Stimulated activated CD4-positive, alpha-beta T cell treated with anti-CD3 and anti-CD28 coated beads, Interleukin-4, amount 100 ng/mL, for 4 hours (primary cell): Measurements from ENCODE around the gene CBX4.

Source experiments
- DNase-seq, 2 experiments: peaks; one replicate each; pipeline ENCODE4 v3.0.0-alpha.2; 2020

The CBX4 gene

DNA sequence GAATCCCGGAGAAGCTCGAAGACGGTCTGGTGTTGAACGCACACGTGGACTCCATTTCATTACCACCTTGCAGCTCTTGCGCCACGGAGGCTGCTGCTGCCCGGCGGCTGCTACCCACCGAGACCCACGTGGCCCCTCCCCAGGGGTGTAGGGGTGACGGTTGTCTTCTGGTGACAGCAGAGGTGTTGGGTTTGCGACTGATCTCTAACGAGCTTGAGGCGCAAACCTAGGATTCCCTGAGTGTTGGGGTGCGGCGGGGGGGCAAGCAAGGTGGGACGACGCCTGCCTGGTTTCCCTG is 1.7 kb upstream of the CBX4 start:
- no peak for DNase-seq

DNA sequence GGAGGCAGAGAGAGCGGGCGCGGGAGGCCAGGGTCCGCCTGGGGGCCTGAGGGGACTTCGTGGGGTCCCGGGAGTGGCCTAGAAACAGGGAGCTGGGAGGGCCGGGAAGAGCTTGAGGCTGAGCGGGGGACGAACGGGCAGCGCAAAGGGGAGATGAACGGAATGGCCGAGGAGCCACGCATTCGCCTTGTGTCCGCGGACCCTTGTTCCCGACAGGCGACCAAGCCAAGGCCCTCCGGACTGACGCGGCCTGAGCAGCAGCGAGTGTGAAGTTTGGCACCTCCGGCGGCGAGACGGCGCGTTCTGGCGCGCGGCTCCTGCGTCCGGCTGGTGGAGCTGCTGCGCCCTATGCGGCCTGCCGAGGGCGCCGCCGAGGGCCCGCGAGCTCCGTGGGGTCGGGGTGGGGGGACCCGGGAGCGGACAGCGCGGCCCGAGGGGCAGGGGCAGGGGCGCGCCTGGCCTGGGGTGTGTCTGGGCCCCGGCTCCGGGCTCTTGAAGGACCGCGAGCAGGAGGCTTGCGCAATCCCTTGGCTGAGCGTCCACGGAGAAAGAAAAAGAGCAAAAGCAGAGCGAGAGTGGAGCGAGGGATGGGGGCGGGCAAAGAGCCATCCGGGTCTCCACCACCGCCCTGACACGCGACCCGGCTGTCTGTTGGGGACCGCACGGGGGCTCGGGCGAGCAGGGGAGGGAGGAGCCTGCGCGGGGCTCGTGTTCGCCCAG is 1.2 kb upstream of the CBX4 start:
- no peak for DNase-seq

DNA sequence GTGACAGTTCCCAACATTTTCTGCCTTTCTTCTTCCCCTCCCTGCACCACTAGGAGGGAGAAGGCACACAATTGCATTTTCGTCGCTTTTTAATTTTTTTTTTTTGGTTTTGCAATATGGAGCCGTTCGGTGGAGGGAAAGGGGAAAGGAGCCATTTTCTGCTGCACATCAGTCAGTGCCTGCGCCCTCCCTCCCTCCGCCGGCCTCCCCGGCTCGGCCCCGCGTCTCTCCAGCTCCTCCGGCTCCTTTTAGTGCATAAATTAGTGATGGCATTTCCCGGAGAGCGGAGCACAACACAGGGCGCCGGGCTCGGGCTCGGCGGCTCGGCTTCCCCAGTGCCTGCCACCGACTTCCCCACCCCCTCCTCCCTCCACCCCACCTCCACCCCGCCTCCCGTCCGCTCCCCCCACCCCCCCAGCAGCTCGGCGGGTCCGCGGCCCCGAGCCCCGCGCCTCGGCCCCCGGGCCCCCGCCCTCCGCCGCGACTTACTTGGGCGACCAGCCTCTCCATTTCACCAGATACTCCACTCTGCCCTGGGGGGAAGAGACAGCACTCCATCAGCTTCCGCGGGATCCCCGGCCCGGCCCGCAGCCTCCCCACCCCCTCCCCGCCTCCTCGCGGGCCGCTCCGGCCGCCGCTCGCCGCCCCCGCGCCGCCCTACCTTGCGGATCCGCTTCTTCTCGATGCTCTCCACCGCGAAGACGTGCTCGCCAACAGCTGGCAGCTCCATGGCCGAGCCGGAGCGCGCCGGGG is 542 bp downstream of the CBX4 start:
- DNase-seq: peak in 1 of 2 experiments; percentile 35

DNA sequence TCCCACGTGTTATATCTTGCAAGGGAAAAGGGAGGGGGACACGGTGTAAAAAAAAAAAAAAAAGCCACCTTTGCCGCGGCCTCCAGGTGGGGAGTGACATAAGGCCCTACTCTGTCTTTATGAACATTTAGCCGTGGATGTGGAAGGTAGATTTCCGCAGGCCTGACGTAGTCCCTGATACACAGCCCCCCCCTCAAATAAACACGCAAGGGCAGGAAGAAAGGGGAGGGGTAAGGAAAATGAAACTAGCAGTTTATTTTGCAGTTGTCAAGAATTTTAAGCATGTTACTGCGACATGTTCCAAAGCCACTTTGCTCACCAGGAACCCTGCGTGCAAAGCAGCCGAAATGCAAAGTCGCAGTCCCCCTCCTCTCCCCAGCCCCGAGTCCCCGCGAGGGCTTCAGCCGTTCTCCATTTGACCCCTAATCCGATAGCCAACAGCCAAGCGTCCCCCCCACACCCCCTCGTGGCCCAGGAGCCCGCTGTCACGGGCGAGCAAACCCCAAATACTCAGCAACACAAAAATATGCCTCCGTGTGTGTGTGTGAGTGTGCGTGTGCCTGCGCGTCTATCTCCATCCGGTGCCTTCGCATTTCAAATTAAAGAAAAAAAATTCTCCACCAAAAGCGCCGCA is 1.2 kb downstream of the CBX4 start:
- no peak for DNase-seq

DNA sequence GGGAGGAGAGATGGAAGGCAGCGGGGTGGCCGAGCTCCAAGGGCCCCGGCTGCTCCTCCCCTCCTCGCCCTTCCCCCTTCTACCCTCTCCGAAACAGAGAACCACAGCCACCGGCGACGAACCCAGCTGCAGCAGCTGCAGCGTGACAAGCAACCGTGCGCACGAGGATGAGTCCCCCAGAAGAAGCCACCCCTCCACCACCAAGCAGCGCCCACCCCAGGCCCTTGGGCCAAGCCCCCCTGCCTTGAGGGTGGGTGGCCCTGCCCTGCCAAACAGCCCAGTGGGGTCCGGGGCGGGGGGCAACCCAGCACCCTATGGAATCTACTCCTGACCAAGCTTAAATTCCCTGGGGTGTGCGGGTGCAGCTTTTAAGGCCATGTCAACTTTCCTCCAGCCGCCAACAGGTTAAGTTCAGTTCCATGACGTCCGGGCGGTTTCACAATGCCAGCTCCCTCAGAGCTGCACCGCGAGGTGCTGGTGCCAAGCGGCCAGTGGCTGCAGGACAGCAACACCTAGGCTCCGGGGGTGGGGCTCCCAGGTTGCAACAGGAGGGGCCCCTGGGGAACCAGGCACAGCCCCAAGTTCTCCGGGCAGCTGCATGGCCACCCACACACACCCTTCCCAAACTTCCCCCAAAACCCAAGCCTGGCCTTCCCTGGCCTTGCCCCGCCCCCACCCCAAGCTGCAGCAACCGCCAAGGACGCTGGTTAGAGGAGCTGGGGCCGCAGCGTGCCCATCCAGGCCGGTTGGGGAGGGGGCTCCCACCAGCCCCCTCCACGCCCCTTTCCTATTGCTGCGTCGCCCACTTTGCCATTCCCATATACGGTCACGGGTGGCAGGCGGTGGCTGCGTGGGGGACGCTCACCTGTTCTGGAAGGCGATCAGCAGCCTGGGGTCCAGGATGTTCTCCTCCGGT is 2.0 kb downstream of the CBX4 start:
- no peak for DNase-seq

DNA sequence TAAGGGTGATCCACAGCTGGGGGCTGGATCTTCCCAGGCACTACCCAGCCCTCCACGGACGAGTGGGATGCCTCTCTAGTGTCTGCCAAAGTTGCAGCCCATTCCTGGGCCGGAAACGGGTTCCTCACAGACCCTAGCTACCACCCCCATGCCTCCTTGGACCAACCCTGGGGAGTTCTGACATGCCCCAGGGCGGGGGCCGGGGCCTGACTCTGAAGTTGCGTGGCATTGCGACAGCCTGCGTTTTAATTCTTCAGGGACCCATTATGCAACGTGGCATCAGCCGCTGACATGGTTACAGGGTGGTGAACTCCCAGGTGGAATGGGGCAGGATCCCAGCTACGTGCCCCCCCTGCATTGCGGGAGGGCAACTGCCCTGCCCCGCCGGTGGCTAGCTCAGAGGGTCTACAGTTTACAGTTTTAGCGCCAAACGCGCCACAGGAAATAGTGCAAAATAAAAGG is 2.7 kb downstream of the CBX4 start:
- DNase-seq: no peak

DNA sequence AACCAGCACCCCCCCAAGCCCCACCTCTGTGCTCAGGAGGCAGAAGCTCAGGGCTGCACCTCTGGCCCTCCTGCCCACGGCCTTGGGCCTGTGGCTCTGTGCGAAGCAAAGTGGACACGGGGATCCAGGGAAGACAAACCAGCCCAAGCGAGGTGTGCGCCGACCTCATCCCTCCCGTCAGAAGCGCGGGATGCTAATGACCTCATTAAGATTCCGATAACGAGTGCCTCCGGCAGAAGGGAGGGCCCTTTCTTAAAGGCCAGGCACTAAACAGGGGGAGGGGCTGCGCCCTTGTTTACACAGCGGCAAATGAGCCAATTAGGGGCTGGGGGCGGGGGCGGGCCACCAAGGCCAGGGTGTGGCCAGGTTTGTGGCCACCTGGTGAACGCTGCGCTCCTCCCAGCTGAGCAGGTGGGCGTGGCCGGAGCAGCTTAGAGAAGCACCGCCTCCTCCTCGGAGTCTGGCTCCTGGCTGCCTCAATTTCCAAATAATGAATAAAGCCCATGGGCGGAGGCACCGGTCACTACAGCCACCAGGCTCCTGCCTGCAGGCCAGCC is 3.2 kb downstream of the CBX4 start:
- DNase-seq: no peak

DNA sequence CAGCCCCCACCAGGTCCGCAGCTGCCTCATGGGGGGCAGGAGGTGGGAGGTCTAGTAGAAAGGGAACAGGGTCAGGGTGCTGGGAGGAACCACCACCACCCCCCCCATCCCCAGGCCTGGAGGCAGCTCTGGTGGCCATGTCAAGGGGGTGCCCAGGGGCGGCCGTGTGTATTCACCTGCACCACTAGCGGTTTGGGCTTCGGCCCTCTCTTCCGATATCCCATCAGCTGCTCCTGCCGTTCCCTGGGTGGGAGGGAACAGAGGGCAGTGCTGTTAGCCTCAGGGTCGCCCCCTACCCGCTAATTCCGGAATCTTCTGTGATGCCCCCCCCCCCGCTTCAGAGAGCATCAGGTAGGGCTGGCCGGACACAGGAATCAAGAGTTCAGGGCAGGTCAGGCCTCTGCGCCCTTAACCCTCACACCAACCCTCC is 3.8 kb downstream of the CBX4 start:
- no peak for DNase-seq

DNA sequence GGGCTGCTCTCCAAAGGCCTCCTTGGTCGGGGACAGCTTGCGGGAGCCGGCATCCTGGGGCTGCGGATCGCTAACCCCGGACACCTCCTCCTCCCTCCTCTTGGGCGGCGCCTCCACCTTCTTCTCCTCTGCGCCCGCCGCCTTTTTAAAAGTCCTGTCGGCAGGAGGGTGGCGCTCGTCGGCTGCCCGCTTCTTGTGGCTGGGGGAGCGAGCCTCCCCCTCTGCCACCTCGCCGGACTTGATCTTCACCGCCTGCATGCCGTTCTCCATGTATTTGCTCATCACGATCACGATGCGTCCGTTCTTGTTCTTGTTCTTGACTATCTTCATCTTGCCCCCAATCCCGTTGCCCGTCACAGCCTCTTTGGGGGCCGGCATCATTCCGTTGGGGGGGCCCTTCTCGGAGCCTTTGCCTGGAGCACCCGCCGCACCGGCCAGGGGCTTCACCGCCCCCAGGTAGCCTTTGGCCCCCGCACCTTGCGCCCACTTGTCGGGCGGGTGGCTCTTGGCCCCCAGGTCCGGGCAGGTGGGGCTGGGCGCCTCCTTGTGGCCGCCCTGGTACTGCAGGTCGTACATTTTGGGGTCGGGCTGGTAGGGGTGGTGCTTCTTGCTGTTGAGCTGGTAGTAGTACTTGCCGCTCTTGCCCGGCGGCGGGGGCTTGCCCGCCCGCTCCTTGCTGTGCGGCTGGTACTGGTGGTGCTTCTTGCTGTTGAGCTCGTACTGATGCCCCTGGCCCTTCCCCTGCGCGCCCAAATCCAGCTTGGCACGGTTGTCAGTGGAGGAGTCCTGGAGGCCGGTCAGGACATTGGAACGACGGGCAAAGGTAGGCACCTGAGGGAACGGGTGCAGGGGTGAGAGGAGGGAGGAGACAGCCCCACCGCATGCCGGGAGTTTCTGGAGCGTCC is 4.4 kb downstream of the CBX4 start:
- DNase-seq: no peak

DNA sequence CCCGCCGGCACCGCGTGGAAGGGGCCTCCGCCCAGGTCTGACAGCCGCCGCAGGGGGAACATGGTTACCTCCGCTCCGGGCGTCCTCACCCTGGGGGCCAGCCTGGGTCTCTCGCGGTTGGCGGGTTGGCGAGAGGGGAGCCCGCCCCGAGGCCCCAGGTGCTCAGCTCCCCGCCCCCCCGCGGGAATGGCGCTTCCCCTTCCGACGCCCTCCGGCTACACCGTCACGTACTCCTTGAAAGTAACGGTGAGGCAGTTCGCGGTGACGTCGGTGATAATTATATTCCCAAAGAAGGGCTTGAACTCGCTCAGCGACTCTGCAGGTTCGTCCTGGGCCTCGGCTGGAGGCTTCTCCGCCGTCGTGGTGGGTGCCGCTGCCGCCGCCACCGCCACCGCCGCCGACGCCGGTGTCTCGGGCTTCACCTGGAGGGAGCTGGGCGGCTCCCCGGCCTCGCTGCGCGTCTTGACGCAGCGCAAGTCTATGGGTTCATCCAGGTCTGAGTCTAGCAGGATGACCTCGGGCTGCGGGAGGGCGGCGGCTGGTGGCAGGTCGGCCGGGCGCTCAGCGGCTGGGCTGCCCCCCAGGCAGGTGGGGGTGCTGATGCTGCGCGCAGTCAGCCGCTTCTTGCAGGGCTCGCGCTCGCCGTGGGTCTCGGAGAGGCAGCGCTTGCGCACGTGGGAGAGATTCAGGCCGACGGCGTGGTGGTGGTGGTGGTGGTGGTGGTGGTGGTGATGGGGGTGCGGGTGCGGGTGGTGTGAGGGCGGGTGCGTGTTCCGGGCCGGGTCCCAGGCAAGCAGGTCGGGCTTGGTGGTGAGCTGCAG is 5.3 kb downstream of the CBX4 start:
- DNase-seq: no peak

DNA sequence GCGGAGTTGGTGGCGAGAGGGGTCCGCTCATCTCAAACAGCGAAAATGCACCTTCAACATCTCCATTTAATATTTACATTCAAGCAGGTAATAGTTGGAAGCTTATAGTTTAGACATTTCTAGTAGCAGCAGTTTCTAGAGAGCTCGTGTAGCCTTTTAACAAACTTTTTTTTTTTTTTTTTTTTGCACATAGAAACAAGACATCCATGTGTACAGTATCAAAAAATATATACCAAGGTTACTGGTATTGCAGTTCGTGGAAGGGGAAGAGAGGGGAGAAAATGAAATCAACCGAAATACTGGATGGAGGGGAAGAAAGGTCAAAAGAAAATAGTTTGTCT is 6.2 kb downstream of the CBX4 start:
- no peak for DNase-seq

DNA sequence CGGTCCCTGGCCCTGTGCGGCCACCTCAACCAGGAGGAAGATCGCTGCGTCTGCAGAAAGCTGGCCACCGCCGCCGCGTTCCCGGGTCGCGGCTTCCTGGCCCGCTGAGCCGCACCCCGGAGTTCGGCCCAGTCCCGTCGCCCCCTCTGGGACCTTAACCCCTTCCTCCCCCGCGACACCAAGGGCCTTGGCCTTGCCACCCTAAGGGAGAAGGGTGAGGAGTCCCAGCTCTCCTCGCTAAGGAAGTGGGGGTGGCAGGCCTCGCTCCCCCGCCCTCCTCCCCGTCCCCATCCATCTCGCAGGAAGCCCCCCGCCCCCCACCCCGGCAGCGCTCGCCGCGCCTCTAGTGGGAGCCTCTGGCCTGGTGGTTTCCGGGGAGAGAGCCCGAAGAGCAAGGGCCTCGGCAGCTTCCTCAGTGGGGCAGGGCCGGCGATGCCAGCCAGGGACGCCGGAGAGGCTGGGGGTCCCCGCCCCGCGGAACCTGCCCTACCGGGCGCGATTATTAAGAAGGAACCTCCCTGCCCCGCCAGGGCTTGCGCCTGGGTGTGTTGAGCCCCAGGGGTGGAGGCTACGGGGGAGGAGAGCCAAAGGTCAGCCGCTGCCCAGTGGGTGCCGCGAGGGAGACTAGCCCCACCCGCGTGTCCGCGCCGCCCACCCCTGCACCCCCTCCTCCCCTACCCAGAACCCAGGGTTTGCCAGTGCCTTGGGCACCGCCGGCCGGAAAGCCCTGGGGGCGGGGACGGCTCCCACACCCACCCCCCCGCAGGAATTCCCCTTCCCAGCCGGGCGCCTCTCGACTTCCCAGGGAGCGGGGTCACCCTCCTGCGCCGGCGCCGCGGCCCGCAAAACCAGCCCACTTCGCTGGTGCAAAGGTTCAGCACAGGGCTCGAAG is 6.8 kb downstream of the CBX4 start:
- DNase-seq: no peak

DNA sequence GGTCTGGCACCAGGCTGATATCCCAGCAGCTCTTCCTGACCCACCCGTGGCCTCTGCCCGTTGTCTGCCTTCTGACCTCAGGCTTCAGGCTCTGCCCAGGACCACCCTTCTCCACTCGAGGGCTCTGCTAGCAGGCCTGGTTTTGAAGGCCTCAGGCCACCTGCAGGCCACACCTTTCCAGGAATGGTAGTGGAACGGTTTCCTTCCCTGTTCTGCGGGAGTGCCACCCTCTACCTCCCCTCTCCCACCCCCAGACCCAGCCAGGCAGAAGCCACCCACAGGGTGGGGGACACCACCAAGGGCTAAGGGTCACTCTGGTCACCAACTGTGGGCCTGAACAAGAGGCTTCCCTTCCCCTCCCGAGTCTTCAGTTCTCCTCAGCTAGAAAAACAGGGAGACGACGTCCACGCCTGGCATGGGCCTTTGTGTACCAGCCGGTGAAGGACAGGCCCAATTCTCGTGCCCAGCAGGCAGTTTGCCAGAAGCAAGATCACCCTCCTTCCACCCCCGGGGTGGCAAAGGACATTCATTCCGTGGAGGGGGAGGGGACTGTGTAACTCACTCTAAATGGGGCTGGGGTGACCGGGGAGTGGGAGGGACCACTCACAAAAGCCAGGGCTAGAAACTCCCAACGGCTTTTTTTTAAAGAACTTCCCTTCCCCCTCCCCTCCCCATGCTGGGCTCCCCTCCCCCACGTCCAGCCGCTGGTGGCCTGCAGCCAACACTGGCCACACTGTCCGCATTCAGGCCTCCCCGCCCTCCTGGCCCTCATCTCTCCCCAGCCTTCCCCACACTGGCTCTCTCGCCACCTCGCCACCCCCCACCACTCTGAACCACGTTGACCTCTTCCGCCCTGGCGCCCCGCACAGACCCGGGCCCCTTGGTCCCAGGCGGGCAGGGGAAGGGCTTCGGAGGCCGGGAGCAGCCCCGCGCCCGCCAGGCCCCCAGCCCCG is 7.7 kb downstream of the CBX4 start:
- DNase-seq: no peak

DNA sequence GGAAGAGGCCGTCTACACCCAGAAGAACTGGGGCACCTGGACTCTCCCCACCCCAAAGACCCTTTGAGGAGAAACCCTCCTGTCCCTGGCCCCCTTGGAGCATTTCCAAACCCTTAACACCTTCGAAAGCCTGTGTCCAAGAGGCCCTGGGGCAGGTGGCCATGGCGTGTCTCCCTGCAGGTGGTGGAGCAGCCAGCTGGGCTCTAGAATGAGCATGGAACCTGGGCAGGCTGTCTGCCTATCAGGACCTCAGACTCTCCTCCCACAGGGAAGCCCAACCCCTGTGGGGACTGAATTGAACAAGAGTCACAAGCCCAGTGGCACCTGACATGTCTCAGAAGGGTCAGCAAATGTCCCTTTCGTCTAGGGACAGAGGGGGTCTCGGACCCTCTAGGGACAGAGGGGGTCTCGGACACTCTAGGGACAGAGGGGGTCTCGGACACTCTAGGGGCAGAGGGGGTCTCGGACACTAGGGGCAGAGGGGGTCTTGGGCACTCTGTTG is 8.4 kb downstream of the CBX4 start:
- DNase-seq: no peak

DNA sequence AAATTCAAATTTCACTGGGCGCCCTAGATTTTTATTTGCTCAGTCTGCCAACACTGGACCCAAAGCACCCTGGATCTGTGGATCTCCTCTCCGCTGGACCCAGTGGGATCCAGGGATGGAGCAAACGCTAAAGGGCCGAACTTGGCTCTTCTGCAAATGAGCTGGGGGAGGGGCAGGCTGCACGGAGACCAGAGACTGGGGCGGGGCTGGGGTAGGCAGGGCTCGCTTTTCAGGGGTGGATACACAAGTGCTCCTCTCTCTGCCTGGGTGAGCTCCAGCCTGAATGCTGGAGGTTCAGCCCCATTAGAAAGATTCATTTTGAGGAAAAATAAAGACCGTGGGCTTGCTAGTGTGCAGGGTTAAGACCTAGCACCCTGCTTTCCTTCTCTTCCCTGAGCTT is 8.9 kb downstream of the CBX4 start:
- no peak for DNase-seq

DNA sequence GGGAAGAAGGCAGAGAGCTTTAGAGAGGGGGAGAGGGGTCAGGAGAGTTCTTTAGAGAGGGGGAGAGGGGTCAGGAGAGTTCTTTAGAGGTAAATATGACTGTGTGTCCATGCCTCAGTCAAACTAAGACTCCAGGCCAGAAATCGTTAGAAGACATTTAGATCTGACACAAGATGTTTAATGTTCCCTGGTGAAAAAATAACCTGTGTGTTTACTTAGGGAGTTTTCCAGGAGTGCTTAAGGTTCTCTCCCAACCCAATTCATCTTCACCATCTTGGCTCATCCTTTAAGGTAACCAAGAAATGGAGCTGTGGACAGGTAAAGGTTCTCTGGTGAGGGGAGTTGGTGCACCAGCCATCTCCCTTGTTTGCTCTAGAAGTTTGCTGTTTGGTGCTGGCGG is 9.8 kb downstream of the CBX4 start:
- DNase-seq: no peak

DNA sequence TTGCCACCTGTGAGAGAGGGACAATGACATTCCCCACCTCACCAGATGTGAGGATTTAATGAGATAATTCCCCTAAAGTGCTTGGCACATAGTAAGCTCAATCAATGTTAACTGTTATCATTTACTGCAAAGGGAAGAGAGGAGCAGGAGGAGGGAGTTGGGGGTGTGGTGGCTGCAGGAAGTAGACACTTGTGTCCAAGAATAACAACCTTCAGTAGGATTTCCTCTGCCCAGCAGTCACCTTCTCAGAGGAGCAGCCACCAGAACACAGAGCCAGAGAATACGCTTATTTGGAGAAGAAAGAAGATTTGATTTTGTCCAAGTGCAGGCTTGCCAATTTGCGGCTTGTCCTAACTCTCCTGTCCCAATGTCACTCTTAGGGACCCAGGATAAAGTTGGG is 10.2 kb downstream of the CBX4 start:
- no peak for DNase-seq

DNA sequence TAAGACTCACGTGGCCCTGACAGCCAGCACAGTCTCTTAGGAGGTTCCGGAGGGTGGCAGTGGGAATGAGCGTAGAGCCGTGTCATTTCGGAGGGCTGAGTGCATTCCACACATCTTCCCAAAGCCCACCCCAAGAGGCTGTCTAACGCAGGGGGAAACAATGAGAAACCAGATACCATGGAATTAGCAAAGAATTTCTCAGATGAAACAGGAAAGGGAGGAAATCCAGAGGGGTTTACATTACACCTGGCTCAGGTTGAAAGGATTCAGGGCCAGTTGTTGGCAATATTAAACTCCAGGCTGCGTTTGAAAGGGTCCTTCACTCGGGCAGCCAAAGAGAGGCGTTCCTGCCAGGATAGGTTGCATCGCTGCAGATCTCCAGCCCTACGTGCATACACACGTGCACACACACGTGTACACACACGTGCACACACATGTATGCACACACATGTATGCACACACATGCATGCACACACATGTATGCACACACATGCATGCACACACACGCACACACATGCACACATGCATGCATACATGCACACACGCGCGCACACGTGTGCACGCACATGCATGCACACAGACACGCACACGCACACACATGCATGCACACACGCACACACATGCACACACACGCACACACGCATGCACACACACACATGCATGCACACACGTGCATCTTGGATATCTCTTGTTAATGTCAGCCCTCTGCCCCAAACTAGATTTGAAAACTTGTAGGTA is 12.2 kb downstream of the CBX4 start:
- DNase-seq: no peak
